ENCODE results near the gene DMRTB1.

DNA sequence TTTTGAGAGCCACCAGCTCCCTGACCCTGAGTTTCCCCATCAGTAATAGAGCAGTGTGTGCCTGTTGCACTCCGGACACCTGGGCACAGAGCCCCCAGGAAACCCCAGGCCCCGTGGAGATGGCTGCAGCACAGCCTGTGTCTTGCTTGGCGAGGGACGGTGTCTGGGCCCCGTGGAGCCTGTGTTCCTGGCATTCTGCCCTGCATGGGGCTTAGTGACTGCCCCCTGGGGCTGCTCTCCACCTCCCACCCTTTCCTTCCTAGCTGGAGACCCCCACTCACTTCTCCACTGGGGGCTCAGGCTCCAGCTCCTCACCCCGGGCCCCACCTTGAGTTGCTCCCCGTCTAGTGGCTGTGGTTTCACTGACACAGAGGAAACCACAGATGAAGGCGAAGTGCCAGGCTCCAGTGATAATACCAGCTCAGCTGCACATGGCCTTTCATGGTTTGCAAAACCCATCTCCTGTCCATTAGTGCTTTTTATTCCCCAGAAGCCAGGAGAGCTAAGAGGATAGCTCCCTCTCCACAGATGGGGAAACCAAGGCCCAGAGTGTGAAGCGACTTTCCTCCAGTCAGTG lies 39.4 kb downstream of the DMRTB1 start:
- TF ChIP-seq, protein P1, sequence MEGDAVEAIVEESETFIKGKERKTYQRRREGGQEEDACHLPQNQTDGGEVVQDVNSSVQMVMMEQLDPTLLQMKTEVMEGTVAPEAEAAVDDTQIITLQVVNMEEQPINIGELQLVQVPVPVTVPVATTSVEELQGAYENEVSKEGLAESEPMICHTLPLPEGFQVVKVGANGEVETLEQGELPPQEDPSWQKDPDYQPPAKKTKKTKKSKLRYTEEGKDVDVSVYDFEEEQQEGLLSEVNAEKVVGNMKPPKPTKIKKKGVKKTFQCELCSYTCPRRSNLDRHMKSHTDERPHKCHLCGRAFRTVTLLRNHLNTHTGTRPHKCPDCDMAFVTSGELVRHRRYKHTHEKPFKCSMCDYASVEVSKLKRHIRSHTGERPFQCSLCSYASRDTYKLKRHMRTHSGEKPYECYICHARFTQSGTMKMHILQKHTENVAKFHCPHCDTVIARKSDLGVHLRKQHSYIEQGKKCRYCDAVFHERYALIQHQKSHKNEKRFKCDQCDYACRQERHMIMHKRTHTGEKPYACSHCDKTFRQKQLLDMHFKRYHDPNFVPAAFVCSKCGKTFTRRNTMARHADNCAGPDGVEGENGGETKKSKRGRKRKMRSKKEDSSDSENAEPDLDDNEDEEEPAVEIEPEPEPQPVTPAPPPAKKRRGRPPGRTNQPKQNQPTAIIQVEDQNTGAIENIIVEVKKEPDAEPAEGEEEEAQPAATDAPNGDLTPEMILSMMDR (conservative IDR thresholded peaks at IDR 0.05; ENCODE audit: low read depth, low read length), result no peak
- no peak for TF ChIP-seq EZH2 (IDR thresholded peaks at IDR 0.05; ENCODE audit: low read length, unreplicated experiment)
- no peak for TF ChIP-seq EZH2phosphoT487 (IDR thresholded peaks at IDR 0.05; ENCODE audit: borderline replicate concordance, low read length)

Data from PC-3 (cell line).